ES-I3 (cell line): ENCODE data around the gene CYSTM1.

Experiments
- H3K36me3 ChIP-seq: 2 replicates; pipeline ENCODE4 v1.6.1; 2013; ENCODE audit warnings: mild to moderate bottlenecking, low read length, control low read depth, moderate library complexity; ENCODE audit not compliant: insufficient read depth
- H3K4me1 ChIP-seq: 2 replicates; pipeline ENCODE4 v1.6.1; 2013; ENCODE audit warnings: mild to moderate bottlenecking, control low read depth, low read length; ENCODE audit not compliant: insufficient read depth
- H3K9ac ChIP-seq: 2 replicates; pipeline ENCODE4 v1.6.1; 2013; ENCODE audit warnings: low read depth, mild to moderate bottlenecking, low read length, moderate library complexity
- H3K9me3 ChIP-seq: 2 replicates; pipeline ENCODE4 v1.6.1; 2013; ENCODE audit warnings: mild to moderate bottlenecking, low read length, moderate library complexity; ENCODE audit not compliant: control insufficient read depth, insufficient read depth

The CYSTM1 gene

DNA sequence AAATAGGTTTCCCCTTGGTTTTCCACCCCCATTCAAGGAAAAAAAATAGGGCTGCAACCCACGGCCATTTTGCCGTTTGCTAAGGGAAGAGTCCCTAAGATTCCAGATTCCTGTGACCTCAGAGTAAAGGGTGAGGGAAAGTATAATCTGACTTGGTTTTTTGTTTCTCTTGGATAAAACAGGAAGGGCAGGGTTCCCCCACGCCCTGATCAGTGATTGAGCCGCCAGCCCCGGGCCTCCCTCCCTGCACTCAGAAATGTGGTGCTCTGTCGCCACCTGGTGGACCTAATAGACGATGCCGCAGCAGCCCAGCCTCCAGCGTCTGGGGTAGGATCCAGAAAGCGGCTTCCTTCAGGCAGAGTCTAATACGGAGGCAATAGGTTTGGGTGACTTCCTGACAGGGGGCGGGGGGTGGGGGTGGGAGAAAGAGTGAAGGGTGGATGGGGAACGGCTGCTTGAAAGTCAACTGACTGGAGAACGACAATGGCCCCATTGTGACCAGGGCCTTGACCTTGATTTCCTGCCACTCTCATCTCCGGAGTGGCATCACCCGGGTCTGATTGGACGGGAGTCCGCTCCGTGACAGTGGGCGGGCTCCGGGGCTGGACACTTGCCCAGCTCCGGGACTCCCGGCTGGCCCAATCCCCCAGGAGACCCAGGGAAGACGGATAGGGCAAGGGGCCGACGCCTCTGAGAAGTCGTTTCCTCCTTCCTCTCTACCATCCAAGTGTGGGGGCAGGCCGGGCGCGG is 17.8 kb upstream of the CYSTM1 start:
- H3K9ac ChIP-seq = peak overlapping the region; percentile 52
- no peaks in the 10 kb centered on the region for H3K9me3 ChIP-seq
- peaks cover 18% of the 10 kb centered on the region; the same call in 1 of the 2 replicates for H3K4me1 ChIP-seq
- H3K36me3 ChIP-seq = no peaks in the 10 kb centered on the region

GRCh38 chr5:140159014-140159927 is 15.7 kb upstream of the CYSTM1 start:
- no peaks in the 10 kb centered on the region for H3K36me3 ChIP-seq
- no peak overlapping the region for H3K9ac ChIP-seq
- H3K9me3 ChIP-seq = no peaks in the 10 kb centered on the region
- H3K4me1 ChIP-seq = peaks cover 4% of the 10 kb centered on the region; the same call in 1 of the 2 replicates

- Histone ChIP-seq H3K9ac (no peak overlapping the region), H3K9me3 (no peaks in the 10 kb centered on the region), H3K4me1 (no peaks in the 10 kb centered on the region; the same call in 1 of the 2 replicates), H3K36me3 (no peaks in the 10 kb centered on the region)
Observed at GRCh38 chr5:140162275-140162674, 12.7 kb upstream of the CYSTM1 start.

DNA sequence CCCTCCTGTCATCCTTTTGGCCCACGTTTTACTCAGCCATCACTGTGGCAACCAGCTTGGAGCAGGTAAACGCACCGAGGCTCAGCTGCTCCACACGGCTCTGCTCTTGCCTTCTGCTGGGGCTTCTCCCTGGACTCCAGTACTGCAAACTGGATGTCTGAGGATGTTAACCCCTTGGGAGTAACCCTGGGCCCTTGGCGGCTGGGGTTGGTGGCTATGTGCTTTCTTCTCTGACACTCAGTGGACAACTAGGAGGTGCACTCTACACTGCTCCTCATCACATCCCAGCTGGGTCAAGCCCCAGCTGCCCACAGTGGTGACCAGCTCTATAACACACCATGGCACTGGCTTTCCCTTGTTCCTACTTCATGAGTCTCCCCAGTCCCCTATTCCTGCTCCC is 12.2 kb upstream of the CYSTM1 start:
- Histone ChIP-seq H3K4me1 (no peaks in the 10 kb centered on the region; the same call in 1 of the 2 replicates), H3K36me3 (no peaks in the 10 kb centered on the region), H3K9ac (no peak overlapping the region), H3K9me3 (no peaks in the 10 kb centered on the region)

- Histone ChIP-seq H3K9me3 (no peaks in the 10 kb centered on the region), H3K9ac (no peak overlapping the region), H3K36me3 (no peaks in the 10 kb centered on the region), H3K4me1 (no peaks in the 10 kb centered on the region; the same call in 1 of the 2 replicates)
Observed at GRCh38 chr5:140165101-140165922, 9.7 kb upstream of the CYSTM1 start.

DNA sequence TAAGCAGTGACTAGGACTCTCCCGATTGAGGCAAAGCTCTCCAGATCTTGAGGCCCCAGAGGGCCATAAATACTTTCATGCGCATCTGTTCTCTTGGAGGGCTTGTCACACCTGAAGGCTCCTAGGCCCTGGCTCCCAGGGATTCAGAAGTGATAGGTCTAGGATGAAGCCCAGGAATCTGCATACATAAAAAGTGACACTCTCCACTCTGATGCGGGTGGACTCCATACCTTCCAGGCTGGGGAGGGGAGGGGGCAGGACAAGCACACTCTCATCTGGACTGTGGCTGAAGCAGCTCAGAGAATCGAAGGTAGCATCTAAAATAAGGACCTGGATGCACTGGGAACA is 9.1 kb upstream of the CYSTM1 start:
- Histone ChIP-seq H3K4me1 (no peaks in the 10 kb centered on the region; the same call in 1 of the 2 replicates), H3K36me3 (no peaks in the 10 kb centered on the region), H3K9me3 (no peaks in the 10 kb centered on the region), H3K9ac (no peak overlapping the region)

DNA sequence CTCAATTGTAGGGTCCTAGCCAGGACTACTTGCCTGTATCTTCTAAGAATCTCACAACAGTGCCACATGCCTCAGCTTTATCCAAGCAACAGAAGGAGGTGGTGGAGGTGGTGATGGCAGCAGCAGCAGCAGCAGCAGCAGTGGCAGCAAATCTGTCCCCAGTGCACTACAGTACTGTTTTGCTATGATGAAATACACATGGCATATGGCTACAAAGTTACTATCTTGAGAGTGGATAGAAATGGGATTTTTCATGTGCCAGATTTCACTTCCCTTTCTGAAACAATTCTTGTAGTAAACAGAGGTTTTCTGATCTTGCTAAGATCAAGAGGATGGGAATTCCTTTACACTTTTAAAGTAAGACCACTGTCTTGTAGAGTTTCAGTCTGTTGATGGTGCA is 8.1 kb upstream of the CYSTM1 start:
- Histone ChIP-seq H3K4me1 (no peaks in the 10 kb centered on the region; the same call in 1 of the 2 replicates), H3K36me3 (no peaks in the 10 kb centered on the region), H3K9ac (no peak overlapping the region), H3K9me3 (no peaks in the 10 kb centered on the region)

- no peaks in the 10 kb centered on the region for H3K9me3 ChIP-seq
- no peak overlapping the region for H3K9ac ChIP-seq
- H3K36me3 ChIP-seq = no peaks in the 10 kb centered on the region
- no peaks in the 10 kb centered on the region; the same call in 1 of the 2 replicates for H3K4me1 ChIP-seq
Observed at GRCh38 chr5:140168371-140168770, 6.6 kb upstream of the CYSTM1 start.

GRCh38 chr5:140169410-140169809 is 5.6 kb upstream of the CYSTM1 start:
- H3K9me3 ChIP-seq = no peaks in the 10 kb centered on the region
- H3K36me3 ChIP-seq = no peaks in the 10 kb centered on the region
- H3K4me1 ChIP-seq = no peaks in the 10 kb centered on the region; the same call in 1 of the 2 replicates
- H3K9ac ChIP-seq = no peak overlapping the region

DNA sequence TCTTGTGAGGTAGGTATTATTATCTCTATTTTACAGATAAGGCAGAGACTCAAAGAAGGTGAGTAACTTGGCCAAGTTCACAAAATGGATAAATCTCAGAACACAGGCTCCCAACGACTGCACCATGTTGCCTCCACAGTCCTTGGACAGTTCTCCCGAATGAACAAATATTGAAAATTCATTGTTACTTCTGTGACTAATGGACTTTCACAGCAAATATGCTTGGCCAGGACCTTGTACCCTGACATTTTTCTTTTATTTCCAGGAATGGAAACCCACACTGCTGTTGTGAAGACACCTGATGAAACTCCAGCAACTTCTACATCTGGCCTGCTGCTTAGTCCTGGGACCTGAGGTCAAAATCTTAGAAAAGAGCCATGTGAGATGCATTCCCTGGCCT is 2.5 kb upstream of the CYSTM1 start:
- H3K4me1 ChIP-seq = no peaks in the 10 kb centered on the region
- H3K36me3 ChIP-seq = no peaks in the 10 kb centered on the region
- H3K9me3 ChIP-seq = no peaks in the 10 kb centered on the region
- no peak overlapping the region for H3K9ac ChIP-seq

DNA sequence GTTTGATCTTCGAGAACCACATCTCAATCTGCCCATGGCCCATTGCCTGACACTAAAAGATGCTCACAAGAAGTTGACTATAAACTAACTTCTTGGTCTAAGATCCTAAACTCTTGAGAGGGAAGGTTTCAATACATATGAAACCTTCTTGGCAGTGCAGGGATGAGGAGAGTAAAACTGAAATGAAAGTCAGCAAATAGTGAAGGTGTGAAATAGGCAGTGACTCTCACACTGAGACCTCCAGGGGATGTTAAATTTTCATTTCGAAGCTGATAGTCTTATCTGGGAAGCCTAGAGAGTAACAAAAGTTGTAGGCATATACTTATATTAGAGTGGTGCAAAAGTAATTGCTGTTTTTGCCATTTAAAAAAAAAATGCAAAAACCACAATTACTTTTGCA is 974 bp upstream of the CYSTM1 start:
- Histone ChIP-seq H3K4me1 (no peaks in the 10 kb centered on the region), H3K36me3 (no peaks in the 10 kb centered on the region), H3K9me3 (no peaks in the 10 kb centered on the region), H3K9ac (no peak overlapping the region)

DNA sequence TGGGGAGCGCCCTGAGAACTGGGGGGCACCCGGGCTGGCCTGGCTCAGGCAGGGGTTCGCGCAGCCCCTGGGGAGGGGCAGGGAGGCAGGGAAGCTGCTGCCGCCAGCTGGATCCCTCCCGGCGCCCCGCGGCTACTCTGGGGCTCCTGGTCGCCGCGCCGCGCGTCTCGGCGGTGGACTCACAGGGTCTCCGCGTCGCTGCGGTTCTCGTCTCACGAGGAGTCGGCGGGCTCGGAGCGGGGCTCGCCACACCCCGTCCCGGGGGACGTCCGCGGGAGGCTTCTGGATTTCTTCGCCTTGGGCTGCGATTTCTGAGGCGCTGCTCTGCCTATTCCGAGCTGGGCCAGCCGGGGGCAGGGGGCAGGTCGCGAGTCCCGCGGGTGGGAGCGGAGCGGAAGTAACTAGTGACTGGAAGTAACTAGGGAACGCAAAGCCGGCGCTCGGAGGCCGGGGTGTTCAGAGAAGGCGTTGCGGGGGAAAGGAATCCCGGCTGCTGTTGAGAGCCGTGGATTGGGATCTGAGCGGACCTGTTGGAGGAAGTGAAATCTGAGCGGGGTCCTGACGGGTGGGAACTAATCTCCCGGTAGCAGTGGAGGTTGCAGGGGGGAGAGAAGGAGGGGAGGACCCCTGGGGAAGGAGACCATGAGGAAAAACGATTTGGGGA is 511 bp downstream of the CYSTM1 start:
- H3K36me3 ChIP-seq = no peaks in the 10 kb centered on the region
- H3K4me1 ChIP-seq = no peaks in the 10 kb centered on the region
- no peaks in the 10 kb centered on the region for H3K9me3 ChIP-seq
- peak overlapping the region; percentile 79 for H3K9ac ChIP-seq

DNA sequence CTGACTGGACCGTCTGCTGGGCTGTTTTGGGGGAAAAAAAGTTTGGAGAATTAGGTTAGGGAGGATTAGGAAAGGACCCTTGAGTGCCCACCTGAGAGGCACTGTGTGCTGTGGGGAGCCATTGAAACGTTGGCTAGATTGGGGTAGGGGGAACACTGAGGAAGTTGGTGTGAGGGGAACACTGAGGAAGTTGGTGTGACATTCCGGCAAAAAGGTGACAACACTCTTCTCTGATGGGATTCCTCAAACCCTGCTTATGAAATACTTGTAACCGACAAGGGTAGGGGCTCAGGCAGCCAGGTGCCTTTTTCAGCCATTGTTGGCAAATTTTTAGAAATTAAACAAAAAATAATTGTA is 1.0 kb downstream of the CYSTM1 start:
- Histone ChIP-seq H3K9ac (peak overlapping the region; percentile 79), H3K4me1 (no peaks in the 10 kb centered on the region), H3K36me3 (no peaks in the 10 kb centered on the region), H3K9me3 (no peaks in the 10 kb centered on the region)

GRCh38 chr5:140178086-140178410 is 3.1 kb downstream of the CYSTM1 start:
- no peak overlapping the region for H3K9ac ChIP-seq

More at GRCh38 chr5:140178086-140178410, 3.1 kb downstream of the CYSTM1 start:
- no peaks in the 10 kb centered on the region for H3K36me3 ChIP-seq
- H3K4me1 ChIP-seq = peaks cover 8% of the 10 kb centered on the region; the same call in 1 of the 2 replicates
- no peaks in the 10 kb centered on the region for H3K9me3 ChIP-seq
